Islet of Langerhans (tissue), 1 donor: ENCODE data around the gene DLGAP4.
"Not testable (repeated sequence)": the region's sequence is repeated elsewhere in the genome, so short reads cannot be mapped to it uniquely, and the experiment has no call there.

Experiments used
- FAIRE-seq: peaks from one replicate; lab custom pipeline; 2011; peaks lifted over from hg19 to GRCh38; lab: Jason Lieb, UNC

DLGAP4 gene

DNA sequence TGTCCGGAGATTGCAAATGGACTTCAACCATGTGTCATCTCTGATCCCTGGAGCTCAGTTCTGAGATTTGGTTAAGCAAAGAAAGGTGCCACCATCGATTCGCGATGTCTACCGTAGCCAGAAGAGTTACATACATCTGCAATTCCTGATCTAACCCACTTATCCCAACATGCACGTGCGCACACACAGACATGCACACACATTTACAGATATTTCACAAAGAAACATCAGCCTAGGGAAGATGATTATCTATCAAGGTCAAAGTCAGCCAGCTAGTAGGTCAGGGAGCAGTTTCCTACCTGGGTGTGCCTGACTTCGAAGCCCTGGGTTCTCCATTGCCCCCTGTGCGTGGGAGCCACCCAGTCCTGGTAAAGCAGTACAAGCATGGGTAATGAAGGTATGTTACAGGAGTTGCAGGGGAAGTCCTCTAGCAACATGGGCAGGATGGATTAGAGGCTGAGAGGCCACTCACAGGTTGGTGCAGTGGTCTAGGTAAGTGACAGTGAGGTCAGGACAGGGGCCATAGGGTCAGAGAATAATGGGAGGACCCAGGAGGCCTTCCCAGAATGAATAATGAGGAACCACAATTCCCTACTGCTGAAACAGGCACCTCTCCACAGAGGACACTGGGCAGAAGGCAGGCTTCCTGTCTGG, 150.0 kb downstream of the DLGAP4 start:
- no peak for FAIRE-seq

- FAIRE-seq: no peak
Measured at GRCh38 chr20:36460648-36461599, 154.8 kb downstream of the DLGAP4 start.

DNA sequence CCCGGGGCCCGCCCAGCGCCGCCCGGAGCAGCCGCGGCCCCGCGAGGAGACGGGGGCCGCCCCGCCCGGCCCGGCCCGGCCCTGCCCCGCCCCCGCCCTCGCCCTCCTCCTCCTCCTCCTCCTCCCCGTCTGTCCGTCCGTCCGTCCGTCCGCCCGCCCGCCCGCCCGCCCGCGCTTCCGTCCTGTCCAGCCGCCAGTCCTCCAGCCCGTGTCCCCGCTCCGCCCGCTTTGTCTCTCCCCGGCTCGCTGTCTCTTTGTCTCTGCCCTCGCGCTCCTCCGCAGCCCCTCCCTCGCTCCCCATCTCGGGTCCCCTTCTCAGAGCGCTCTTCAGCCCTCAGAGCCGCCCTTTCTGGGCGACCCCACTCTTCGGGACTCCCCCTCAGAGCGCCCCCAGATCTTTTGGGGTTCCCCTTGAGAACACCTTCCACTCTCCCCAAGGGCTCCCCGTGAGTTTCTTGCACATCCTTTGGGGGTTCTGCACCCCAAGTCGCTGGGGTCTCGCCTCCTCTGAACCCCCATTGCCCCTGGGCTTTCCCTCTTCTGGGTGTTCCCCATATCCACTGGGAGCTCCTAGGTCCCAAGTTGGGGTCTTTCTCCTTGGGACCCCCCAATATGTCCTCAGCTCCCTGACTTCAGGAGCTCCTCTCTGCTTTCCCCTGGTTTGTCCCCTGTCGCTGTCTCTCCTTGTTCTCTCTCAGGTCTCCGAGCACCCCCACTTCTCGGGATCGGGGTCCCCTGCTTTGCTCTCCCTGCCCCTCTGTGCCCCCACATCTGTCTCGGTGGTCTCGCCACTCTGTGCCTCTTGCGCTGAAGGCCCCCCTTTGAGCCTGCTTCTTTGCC, 155.7 kb downstream of the DLGAP4 start:
- FAIRE-seq: no peak

GRCh38 chr20:36462440-36463211, 156.5 kb downstream of the DLGAP4 start:
- no peak for FAIRE-seq

- no peak for FAIRE-seq
Measured at GRCh38 chr20:36463212-36464061, 157.3 kb downstream of the DLGAP4 start.

- FAIRE-seq: no peak
Measured at GRCh38 chr20:36465109-36466080, 159.3 kb downstream of the DLGAP4 start.

GRCh38 chr20:36466089-36466488, 159.9 kb downstream of the DLGAP4 start:
- no peak for FAIRE-seq

- FAIRE-seq: no peak
Measured at GRCh38 chr20:36467076-36467999, 161.2 kb downstream of the DLGAP4 start.

DNA sequence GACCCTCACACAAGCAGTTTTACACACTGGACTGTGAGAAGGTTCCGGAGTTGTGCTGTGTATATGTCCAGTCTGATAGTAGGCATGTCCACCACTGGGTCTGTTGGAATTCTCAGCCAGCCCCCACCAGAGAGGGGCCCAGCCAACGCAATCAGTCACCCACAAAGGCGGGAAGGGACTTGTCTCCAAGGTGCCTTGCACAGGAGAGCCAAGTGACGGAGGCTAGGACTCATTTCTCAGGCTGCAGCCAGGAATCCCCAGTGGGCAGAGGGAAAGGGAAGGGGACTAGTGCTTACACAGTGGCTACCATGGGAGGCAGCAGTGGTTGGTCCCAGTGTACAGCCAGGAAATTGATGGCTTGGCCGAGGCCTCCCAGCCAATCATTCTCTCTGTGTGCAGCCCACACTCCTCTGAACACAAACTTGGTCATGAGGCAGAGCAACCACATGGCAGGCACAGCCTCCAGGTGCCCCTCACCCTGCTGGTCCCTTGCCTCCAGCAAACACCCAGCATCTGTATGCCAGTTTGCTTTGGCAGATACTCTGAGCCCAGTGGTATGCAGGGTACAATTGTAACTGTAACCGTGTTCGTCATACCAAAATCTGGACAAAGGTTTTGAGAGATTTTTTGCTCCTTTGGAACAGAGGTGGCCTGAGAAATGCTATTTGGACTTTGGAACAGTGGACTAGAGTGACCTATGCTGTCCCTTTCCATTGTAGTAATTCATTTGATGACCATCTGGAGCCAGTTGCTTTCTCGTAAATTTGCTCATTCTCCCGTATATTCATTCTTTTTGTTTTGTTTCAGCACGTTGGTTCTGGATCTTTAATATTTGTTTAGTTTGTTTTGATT, 162.2 kb downstream of the DLGAP4 start:
- FAIRE-seq: peak; percentile 17

DNA sequence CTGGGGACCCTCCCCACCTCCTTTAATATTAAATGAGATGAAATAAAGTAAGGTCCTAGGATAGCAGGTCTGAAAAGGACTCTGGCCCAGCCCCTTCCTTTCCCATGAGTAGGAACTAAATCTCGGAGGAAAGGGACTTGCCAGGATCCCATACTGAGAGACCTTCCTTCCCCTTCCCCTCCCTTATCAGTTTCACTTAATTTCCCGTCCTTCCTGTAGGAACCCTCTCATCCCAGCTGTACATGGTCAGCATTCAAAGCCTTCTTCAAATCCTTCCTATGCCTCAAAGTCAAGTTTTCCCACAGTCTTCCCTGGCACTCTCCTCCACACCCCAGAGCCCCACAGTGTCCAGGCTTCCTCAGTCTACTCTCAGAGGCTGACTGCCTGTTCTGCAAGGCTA, 163.8 kb downstream of the DLGAP4 start:
- FAIRE-seq: no peak

DNA sequence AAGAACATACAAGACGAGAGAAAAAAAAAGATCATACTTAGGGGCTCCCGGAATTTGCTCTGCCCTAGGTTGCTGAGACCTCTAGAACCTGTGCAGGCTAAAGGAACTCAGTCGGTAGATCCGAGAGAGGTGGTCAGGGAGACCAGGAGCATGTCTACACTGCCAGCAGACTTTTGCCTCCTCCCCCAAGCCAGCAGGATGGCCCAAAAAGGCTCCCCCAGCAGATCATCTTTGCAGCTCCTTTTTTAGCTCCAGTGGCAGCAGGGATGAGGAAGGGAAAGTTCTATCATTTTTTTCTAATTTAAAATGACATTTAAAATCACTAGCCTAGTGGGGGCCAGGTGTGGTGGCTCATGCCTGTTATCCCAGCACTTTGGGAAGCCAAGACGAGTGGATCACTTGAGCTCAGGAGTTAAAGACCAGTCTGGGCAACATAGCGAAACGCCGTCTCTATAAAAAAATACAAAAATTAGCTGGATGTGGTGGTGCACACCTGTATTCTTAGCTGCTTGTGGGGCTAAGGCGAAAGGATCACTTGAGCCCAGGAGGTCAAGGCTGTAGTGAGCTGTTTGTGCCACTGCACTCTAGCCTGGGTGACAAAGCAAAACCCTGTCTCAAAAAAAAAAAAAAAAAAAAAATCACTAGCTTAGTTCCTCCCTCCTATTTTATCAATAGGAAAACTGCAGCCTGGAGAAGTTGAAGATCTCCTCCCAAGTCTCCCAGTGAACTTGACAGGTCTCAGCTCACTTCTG, 165.9 kb downstream of the DLGAP4 start:
- no peak for FAIRE-seq

GRCh38 chr20:36472637-36473090, 166.5 kb downstream of the DLGAP4 start:
- FAIRE-seq: no peak

DNA sequence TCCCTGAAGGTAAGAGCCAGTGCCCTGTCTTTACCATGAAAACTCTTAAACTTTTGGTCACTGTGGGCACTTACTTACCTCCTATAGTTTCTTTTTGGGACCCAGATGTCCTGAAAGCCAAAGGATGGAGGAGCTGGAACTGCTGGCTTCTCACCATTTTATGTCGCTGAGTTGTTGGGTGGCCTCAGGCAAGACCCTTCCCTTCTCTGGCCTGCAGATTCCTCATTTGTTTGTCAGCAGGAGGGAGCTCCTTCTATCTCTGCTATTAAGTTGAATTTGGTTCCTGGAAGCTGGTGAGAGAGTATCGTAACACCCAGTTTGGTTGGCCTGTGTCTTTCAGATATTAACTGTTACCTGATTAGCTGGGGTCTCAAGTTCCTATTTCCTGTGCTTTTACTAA, 167.0 kb downstream of the DLGAP4 start:
- no peak for FAIRE-seq

DNA sequence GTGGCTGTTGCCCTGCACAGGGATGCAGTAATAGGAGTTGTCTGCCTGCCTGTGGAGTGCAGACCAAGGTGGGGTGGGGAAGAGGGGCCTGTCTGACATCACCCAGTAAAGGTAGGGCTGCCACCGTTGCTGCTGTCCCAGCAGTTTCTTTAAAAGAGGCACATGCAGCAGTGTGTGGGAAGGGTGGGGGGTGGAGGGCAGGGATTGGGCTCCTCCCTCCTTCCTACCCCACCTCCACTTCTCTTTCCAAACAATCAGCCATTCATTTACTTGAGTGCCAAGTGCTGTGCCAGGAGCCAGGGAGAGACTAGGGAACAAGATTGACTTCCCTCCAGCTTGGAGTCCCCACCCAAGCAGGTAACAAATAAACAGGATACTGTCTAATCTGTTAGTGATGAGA, 168.4 kb downstream of the DLGAP4 start:
- no peak for FAIRE-seq

DNA sequence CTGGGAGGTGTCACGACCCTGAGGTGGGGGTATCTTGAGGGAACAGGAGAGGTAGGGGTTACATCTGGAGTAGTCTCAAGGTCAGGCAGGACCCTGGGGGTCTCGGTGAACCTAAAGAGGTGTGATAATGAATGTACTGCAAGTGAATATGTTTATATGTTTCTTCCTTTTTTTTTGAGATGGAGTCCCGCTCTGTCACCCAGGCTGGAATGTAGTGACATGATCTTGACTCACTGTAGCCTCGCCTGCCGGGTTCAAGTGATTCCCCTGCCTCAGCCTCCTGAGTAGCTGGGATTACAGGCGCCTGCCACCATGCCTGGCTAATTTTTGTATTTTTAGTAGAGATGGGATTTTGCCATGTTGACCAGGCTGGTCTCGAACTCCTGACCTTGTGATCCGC, 168.9 kb downstream of the DLGAP4 start:
- not testable (repeated sequence) for FAIRE-seq

- no peak for FAIRE-seq
Measured at GRCh38 chr20:36477475-36477874, 171.3 kb downstream of the DLGAP4 start.
